GM18951 (cell line): ENCODE results near the gene POMGNT1.

ENCODE experiments used
- POLR2A ChIP-seq: IDR thresholded peaks from 4 replicates; pipeline ENCODE4 v1.6.1; 2011; ENCODE audit warnings: mild to moderate bottlenecking; ENCODE audit not compliant: insufficient read length, insufficient read depth; ENCODE audit errors: extremely low read depth
- in situ Hi-C: fragments of 300-500 bp; cut with MboI; formaldehyde crosslinking; loops from one replicate; pipeline ENCODE4 v1.12.0; 2022; ENCODE audit warnings: low sequenced_read_pairs, mixed read lengths, inconsistent platforms; ENCODE audit not compliant: unreplicated experiment

POMGNT1 gene

GRCh38 chr1:46169811-46170454 is 28.3 kb downstream of the POMGNT1 start:
- in situ Hi-C loops: no loop called here
- no peak for TF ChIP-seq POLR2A

- in situ Hi-C loops: no loop called here
- TF ChIP-seq POLR2A: no peak
Measured at GRCh38 chr1:46168477-46168876, 29.8 kb downstream of the POMGNT1 start.

GRCh38 chr1:46166521-46167462 is 31.4 kb downstream of the POMGNT1 start:
- TF ChIP-seq POLR2A: no peak
- in situ Hi-C loops: no loop called here

- in situ Hi-C loops: no loop called here
- peak; percentile 27 for TF ChIP-seq POLR2A
Measured at GRCh38 chr1:46160212-46160611, 38.0 kb downstream of the POMGNT1 start.

- in situ Hi-C loops: no loop called here
Measured at GRCh38 chr1:46159516-46159915, 38.7 kb downstream of the POMGNT1 start.

GRCh38 chr1:46158312-46159281 is 39.6 kb downstream of the POMGNT1 start:
- no peak for TF ChIP-seq POLR2A

More at GRCh38 chr1:46159516-46159915, 38.7 kb downstream of the POMGNT1 start:
- no peak for TF ChIP-seq POLR2A

GRCh38 chr1:46157916-46158311 is 40.3 kb downstream of the POMGNT1 start:
- in situ Hi-C loops: no loop called here
- no peak for TF ChIP-seq POLR2A

More at GRCh38 chr1:46158312-46159281, 39.6 kb downstream of the POMGNT1 start:
- in situ Hi-C loops: no loop called here

GRCh38 chr1:46153732-46154131 is 44.5 kb downstream of the POMGNT1 start:
- in situ Hi-C loops: no loop called here
- no peak for TF ChIP-seq POLR2A

GRCh38 chr1:46153228-46153627 is 45.0 kb downstream of the POMGNT1 start:
- in situ Hi-C loops: no loop called here
- no peak for TF ChIP-seq POLR2A

GRCh38 chr1:46152016-46152415 is 46.2 kb downstream of the POMGNT1 start:
- in situ Hi-C loops: no loop called here
- TF ChIP-seq POLR2A: no peak

GRCh38 chr1:46150085-46150484 is 48.1 kb downstream of the POMGNT1 start:
- in situ Hi-C loops: no loop called here
- TF ChIP-seq POLR2A: no peak

GRCh38 chr1:46148318-46148717 is 49.9 kb downstream of the POMGNT1 start:
- in situ Hi-C loops: no loop called here
- TF ChIP-seq POLR2A: no peak
